Transverse colon (tissue), 4 donors: ENCODE measurements around the gene LRP1B.

ENCODE experiments used
- CTCF ChIP-seq, 5 experiments: fragments of 200-600 bp in 3 of 5; fragments of 450-650 bp in 2 of 5; sonication (generic) in 3 of 5; IDR thresholded peaks; 1 replicate in 2 of 5; 2 replicates in 3 of 5; pipeline ENCODE4 v1.5.1; 2016 to 2017; ENCODE audit warnings: antibody characterized with exemption in 5 of 5, inconsistent platforms in 3 of 5, mild to moderate bottlenecking in 2 of 5, moderate library complexity in 1 of 5
- EP300 ChIP-seq: sonication (generic); formaldehyde crosslinking; IDR thresholded peaks from one replicate; pipeline ENCODE4 v1.6.1; 2017; ENCODE audit warnings: antibody characterized with exemption, low read depth
- POLR2A ChIP-seq: fragments of 450-650 bp; IDR thresholded peaks from one replicate; pipeline ENCODE4 v1.6.1; 2016; ENCODE audit warnings: antibody characterized with exemption, mild to moderate bottlenecking, moderate library complexity
- POLR2AphosphoS5 ChIP-seq, 3 donors: sonication (generic); formaldehyde crosslinking; IDR thresholded peaks; one replicate each; pipeline ENCODE4 v1.6.1; 2016; ENCODE audit warnings: antibody characterized with exemption in 3 of 3

- no peak for TF ChIP-seq EP300
- no peak for TF ChIP-seq CTCF (IDR thresholded peaks at IDR 0.05)
- TF ChIP-seq POLR2A, result no peak
- TF ChIP-seq POLR2AphosphoS5 (IDR thresholded peaks at IDR 0.05), result no peak
These were observed 122.6 kb downstream of the LRP1B start for GRCh38 chr2:142008135-142008744.
